Activated T-helper 1 cell treated with anti-CD3 and anti-CD28 coated beads, Interleukin-2, amount 50 U/mL, for 16 hours (primary cell): ENCODE results near the gene GMDS.

Experiments used
- DNase-seq, 2 donors: peaks; one replicate each; pipeline ENCODE4 v3.0.0-alpha.2; 2020; ENCODE audit warnings: low read depth in 1 of 2, low spot score in 1 of 2

GMDS gene

GRCh38 chr6:2209226-2209809, 36.1 kb downstream of the GMDS start:
- no peak for DNase-seq

GRCh38 chr6:2208468-2208867, 36.9 kb downstream of the GMDS start:
- no peak for DNase-seq

GRCh38 chr6:2205396-2205795, 40.0 kb downstream of the GMDS start:
- DNase-seq = no peak

- no peak for DNase-seq
Measured at GRCh38 chr6:2204272-2204671, 41.1 kb downstream of the GMDS start.

- DNase-seq = no peak
Measured at GRCh38 chr6:2203264-2203663, 42.1 kb downstream of the GMDS start.

GRCh38 chr6:2197984-2198383, 47.4 kb downstream of the GMDS start:
- no peak for DNase-seq

GRCh38 chr6:2197177-2197671, 48.2 kb downstream of the GMDS start:
- no peak for DNase-seq

- DNase-seq = no peak
Measured at GRCh38 chr6:2196079-2196679, 49.2 kb downstream of the GMDS start.

GRCh38 chr6:2194643-2195042, 50.8 kb downstream of the GMDS start:
- no peak for DNase-seq

GRCh38 chr6:2193931-2194330, 51.5 kb downstream of the GMDS start:
- no peak for DNase-seq

- no peak for DNase-seq
Measured at GRCh38 chr6:2192976-2193375, 52.4 kb downstream of the GMDS start.

GRCh38 chr6:2191390-2191740, 54.0 kb downstream of the GMDS start:
- no peak for DNase-seq

- no peak for DNase-seq
Measured at GRCh38 chr6:2190661-2191389, 54.6 kb downstream of the GMDS start.

GRCh38 chr6:2188856-2189384, 56.5 kb downstream of the GMDS start:
- no peak for DNase-seq

- no peak for DNase-seq
Measured at GRCh38 chr6:2188397-2188796, 57.0 kb downstream of the GMDS start.

- DNase-seq = no peak
Measured at GRCh38 chr6:2187826-2188225, 57.6 kb downstream of the GMDS start.

GRCh38 chr6:2186516-2186915, 58.9 kb downstream of the GMDS start:
- DNase-seq = no peak

GRCh38 chr6:2185466-2185865, 59.9 kb downstream of the GMDS start:
- DNase-seq = no peak

- no peak for DNase-seq
Measured at GRCh38 chr6:2184700-2185455, 60.5 kb downstream of the GMDS start.

- DNase-seq = no peak
Measured at GRCh38 chr6:2183752-2184151, 61.7 kb downstream of the GMDS start.

- DNase-seq = no peak
Measured at GRCh38 chr6:2183246-2183645, 62.2 kb downstream of the GMDS start.

- DNase-seq = no peak
Measured at GRCh38 chr6:2182251-2182650, 63.2 kb downstream of the GMDS start.
